ENCODE data around the gene KCNH1.

KCNH1 gene

DNA sequence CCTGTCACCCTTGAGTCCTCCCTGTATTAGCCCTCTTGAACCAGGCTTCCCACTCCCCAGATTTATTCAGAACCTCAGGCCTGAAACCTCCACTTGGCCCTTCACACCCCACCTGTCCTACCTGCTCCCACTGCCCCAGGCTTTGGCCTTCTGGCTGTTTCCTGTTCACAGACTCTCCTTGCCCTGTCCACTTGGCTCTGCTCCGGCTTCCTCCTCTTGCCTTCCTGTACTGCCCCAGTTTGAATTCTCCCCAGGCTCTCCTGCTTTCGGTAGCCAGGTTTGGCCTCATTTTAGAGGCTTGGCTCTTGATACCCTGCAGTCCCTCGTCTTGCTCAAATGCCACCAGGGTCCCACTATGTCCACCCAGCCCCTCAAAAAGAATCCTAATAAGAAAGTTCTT, 385.2 kb downstream of the KCNH1 start:
- H3K27ac ChIP-seq (ENCODE audit: low read length): no peak overlapping the region
- no peak overlapping the region for H3K4me3 ChIP-seq (ENCODE audit: low read length)
- H2AFZ ChIP-seq (ENCODE audit: low read depth, low read length): no peak overlapping the region
- H3K4me1 ChIP-seq (ENCODE audit: low read length): no peaks in the 10 kb centered on the region
- no peak overlapping the region for H3K9ac ChIP-seq (ENCODE audit: low read length)
- no peaks in the 10 kb centered on the region for H4K20me1 ChIP-seq (ENCODE audit: insufficient read depth, low read length)
- H3K36me3 ChIP-seq (replicated peaks; ENCODE audit: low read depth, low read length): no peaks in the 10 kb centered on the region
- no peaks in the 10 kb centered on the region for H3K9me3 ChIP-seq (ENCODE audit: insufficient read depth, low read length)
- no peak overlapping the region for H3K4me2 ChIP-seq (ENCODE audit: low read length)
- H3K27me3 ChIP-seq (ENCODE audit: low read depth, low read length): peaks cover 29% of the 10 kb centered on the region
- no peaks in the 10 kb centered on the region for H3K79me2 ChIP-seq (ENCODE audit: low read length)
- TF ChIP-seq, protein P1, sequence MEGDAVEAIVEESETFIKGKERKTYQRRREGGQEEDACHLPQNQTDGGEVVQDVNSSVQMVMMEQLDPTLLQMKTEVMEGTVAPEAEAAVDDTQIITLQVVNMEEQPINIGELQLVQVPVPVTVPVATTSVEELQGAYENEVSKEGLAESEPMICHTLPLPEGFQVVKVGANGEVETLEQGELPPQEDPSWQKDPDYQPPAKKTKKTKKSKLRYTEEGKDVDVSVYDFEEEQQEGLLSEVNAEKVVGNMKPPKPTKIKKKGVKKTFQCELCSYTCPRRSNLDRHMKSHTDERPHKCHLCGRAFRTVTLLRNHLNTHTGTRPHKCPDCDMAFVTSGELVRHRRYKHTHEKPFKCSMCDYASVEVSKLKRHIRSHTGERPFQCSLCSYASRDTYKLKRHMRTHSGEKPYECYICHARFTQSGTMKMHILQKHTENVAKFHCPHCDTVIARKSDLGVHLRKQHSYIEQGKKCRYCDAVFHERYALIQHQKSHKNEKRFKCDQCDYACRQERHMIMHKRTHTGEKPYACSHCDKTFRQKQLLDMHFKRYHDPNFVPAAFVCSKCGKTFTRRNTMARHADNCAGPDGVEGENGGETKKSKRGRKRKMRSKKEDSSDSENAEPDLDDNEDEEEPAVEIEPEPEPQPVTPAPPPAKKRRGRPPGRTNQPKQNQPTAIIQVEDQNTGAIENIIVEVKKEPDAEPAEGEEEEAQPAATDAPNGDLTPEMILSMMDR (IDR thresholded peaks at IDR 0.05; ENCODE audit: low read depth, low read length): no peak
- TF ChIP-seq EZH2phosphoT487 (IDR thresholded peaks at IDR 0.05; ENCODE audit: low read depth): no peak

DNA sequence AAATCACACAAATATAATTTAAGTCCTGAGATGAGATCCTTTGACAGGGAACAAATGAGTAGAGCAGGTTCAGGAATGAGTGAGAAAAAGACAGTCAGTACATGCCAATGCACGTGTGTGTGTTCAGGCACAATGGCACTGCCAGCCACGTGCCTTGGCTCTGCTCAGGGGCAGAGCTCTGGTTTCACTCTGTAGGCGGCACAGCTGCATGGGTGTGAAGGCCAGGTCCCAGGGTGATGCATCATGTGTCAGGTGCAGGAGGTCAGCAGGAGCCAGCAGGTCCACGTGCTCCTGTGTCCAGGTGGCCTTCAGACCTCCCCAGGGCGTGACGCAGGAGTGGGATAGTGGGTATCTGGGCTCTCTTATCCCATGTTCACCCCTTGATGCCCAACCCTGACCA, 386.1 kb downstream of the KCNH1 start:
- Histone ChIP-seq H3K9ac (ENCODE audit: low read length) (no peak overlapping the region), H3K4me3 (ENCODE audit: low read length) (no peak overlapping the region), H3K27ac (ENCODE audit: low read length) (no peak overlapping the region), H3K4me2 (ENCODE audit: low read length) (no peak overlapping the region), H3K36me3 (replicated peaks; ENCODE audit: low read depth, low read length) (no peaks in the 10 kb centered on the region), H3K79me2 (ENCODE audit: low read length) (no peaks in the 10 kb centered on the region), H3K27me3 (ENCODE audit: low read depth, low read length) (peaks cover 29% of the 10 kb centered on the region), H4K20me1 (ENCODE audit: insufficient read depth, low read length) (no peaks in the 10 kb centered on the region), H3K4me1 (ENCODE audit: low read length) (no peaks in the 10 kb centered on the region), H2AFZ (ENCODE audit: low read depth, low read length) (no peak overlapping the region), H3K9me3 (ENCODE audit: insufficient read depth, low read length) (no peaks in the 10 kb centered on the region)
- TF ChIP-seq, protein P1 (IDR thresholded peaks at IDR 0.05; ENCODE audit: low read depth, low read length): no peak
- TF ChIP-seq EZH2phosphoT487 (IDR thresholded peaks at IDR 0.05; ENCODE audit: low read depth): no peak

DNA sequence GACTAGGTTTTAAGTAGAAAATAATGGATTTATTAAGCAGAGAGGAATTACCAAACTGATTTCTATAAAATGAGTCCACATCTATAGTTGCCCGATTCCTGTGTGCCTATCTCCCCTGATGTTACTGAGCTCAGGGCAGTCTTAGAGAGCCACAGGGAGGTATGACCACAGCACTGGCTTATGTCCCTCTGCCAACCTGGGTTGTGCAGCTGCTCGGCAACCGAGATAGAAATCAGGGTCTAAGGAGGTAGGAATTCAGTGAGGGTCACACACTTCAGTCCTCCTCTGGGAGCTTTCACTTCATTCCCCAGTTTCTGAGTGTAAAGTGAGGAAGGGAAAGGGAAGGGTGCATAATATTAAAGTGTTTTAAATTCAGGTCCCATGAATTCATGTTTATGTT, 386.8 kb downstream of the KCNH1 start:
- no peak overlapping the region for H3K4me3 ChIP-seq (ENCODE audit: low read length)
- no peak overlapping the region for H3K9ac ChIP-seq (ENCODE audit: low read length)
- peaks cover 25% of the 10 kb centered on the region for H3K27me3 ChIP-seq (ENCODE audit: low read depth, low read length)
- no peaks in the 10 kb centered on the region for H3K79me2 ChIP-seq (ENCODE audit: low read length)
- no peaks in the 10 kb centered on the region for H3K4me1 ChIP-seq (ENCODE audit: low read length)
- H2AFZ ChIP-seq (ENCODE audit: low read depth, low read length): no peak overlapping the region
- H3K4me2 ChIP-seq (ENCODE audit: low read length): no peak overlapping the region
- TF ChIP-seq EZH2phosphoT487 (IDR thresholded peaks at IDR 0.05; ENCODE audit: low read depth): no peak
- TF ChIP-seq, protein P1 (IDR thresholded peaks at IDR 0.05; ENCODE audit: low read depth, low read length): no peak
- H3K36me3 ChIP-seq (replicated peaks; ENCODE audit: low read depth, low read length): no peaks in the 10 kb centered on the region
- H3K27ac ChIP-seq (ENCODE audit: low read length): no peak overlapping the region
- no peaks in the 10 kb centered on the region for H3K9me3 ChIP-seq (ENCODE audit: insufficient read depth, low read length)
- no peaks in the 10 kb centered on the region for H4K20me1 ChIP-seq (ENCODE audit: insufficient read depth, low read length)

DNA sequence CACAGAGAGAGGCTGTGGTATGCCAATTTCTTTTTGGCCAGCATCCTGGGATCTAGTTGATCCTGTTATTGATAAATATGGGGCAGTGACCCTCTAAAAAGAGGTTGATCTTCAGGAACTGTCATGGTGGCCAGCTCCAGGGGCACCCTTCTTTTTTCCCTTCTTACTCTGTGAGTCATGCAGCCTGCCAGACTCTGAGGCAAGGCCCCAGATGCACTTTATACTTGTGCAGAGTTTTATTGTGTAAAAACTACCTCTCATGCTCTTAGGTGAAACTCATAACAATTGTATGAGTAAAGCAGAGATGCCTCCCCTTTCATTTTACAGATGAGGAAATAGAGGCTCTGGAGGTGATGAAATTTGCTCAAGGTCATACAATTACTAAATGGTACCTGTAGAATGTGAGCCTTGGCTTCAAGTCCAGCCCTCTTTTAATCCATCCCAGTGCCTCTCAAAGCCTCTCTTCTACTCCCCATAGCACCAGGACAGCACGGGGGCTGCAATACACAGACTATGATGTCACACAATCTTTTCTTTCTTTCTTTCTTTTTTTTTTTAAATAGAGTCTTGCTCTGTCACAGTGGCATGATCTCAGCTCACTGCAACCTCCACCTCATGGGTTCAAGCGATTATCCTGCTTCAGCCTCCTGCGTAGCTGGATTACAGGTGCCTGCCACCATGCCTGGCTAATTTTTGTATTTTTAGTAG, 387.8 kb downstream of the KCNH1 start:
- no peak overlapping the region for H3K4me2 ChIP-seq (ENCODE audit: low read length)
- peaks cover 22% of the 10 kb centered on the region for H3K27me3 ChIP-seq (ENCODE audit: low read depth, low read length)
- no peaks in the 10 kb centered on the region for H3K79me2 ChIP-seq (ENCODE audit: low read length)
- no peaks in the 10 kb centered on the region for H3K36me3 ChIP-seq (replicated peaks; ENCODE audit: low read depth, low read length)
- no peak for TF ChIP-seq EZH2phosphoT487 (IDR thresholded peaks at IDR 0.05; ENCODE audit: low read depth)
- TF ChIP-seq, protein P1 (IDR thresholded peaks at IDR 0.05; ENCODE audit: low read depth, low read length): no peak
- no peaks in the 10 kb centered on the region for H3K9me3 ChIP-seq (ENCODE audit: insufficient read depth, low read length)
- no peaks in the 10 kb centered on the region for H3K4me1 ChIP-seq (ENCODE audit: low read length)
- H2AFZ ChIP-seq (ENCODE audit: low read depth, low read length): no peak overlapping the region
- H3K27ac ChIP-seq (ENCODE audit: low read length): no peak overlapping the region
- no peak overlapping the region for H3K9ac ChIP-seq (ENCODE audit: low read length)
- no peaks in the 10 kb centered on the region for H4K20me1 ChIP-seq (ENCODE audit: insufficient read depth, low read length)
- H3K4me3 ChIP-seq (ENCODE audit: low read length): no peak overlapping the region

All from OCI-LY3 (cell line).